Measurements from ENCODE around the gene KIF5C. TPM values are rescaled to one million over a fixed set of nuclear protein-coding genes. Genes with fewer than 3 reads are reported as not detected.
A peak's percentile ranks its signal among the peaks of the same experiment; 100 is the strongest.

Gene KIF5C
- total RNA-seq, 1 experiment from 2014 or later, result 0.21 TPM

DNA sequence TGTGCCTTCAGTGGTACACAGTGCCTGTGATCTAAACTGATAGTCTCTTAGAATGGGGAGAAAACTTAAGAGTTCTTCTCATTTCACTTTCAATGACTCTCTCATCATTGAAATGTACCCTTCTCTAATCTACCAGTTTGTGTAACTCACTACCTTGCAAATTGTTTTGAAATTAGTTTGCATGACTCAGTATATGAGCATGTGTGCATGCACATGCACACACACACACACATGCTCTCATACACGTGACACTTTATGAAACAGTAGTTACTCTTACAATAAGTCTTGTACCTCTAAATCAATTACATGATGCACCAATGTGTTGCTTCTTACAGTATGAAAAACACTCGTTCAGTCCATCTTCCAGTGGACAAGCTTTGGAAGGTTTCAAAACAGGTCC, 174.1 kb downstream of the KIF5C start:
- CTCF ChIA-PET, result interaction anchor here (0.6 to 2.3 kb wide), 5 partner anchors 8 to 536 kb away, joined by 3 to 10 read pairs (median 5); partner anchors contain the start of gene LYPD6B
- Mint-ChIP-seq H3K4me3 (ENCODE audit: unreplicated experiment) (no peak overlapping the region), H3K27ac (ENCODE audit: low read depth, unreplicated experiment) (no peak overlapping the region), H3K27me3 (ENCODE audit: insufficient read depth, unreplicated experiment) (no peaks in the 10 kb centered on the region), H3K36me3 (ENCODE audit: insufficient read depth, unreplicated experiment) (no peaks in the 10 kb centered on the region), H3K4me1 (ENCODE audit: insufficient read depth, unreplicated experiment) (peaks cover 14% of the 10 kb centered on the region), H3K9me3 (ENCODE audit: unreplicated experiment) (no peaks in the 10 kb centered on the region)
- POLR2A ChIA-PET, result interaction anchor here (0.7 to 1.5 kb wide), 3 partner anchors 24 to 403 kb away, joined by 3 to 6 read pairs (median 5); no protein-coding TSS in a partner anchor
- peak; percentile 37 for DNase-seq (ENCODE audit: unreplicated experiment)
- intact Hi-C loops (cut with micrococcal nuclease), result no loop called here
- BruUV-seq (replicated peaks), result no TSS peak
- TF ChIP-seq CTCF (IDR thresholded peaks at IDR 0.05; ENCODE audit: unreplicated experiment), result no peak

GRCh38 chr2:149050188-149050587, 175.2 kb downstream of the KIF5C start:
- Mint-ChIP-seq H3K4me1 (ENCODE audit: insufficient read depth, unreplicated experiment) (peaks cover 14% of the 10 kb centered on the region), H3K27ac (ENCODE audit: low read depth, unreplicated experiment) (no peak overlapping the region), H3K9me3 (ENCODE audit: unreplicated experiment) (no peaks in the 10 kb centered on the region), H3K36me3 (ENCODE audit: insufficient read depth, unreplicated experiment) (no peaks in the 10 kb centered on the region), H3K4me3 (ENCODE audit: unreplicated experiment) (no peak overlapping the region), H3K27me3 (ENCODE audit: insufficient read depth, unreplicated experiment) (no peaks in the 10 kb centered on the region)
- ChIA-PET CTCF (interaction anchor here (2.3 kb wide), 1 partner anchor 32 kb away, joined by 10 read pairs; no protein-coding TSS in a partner anchor), POLR2A (interaction anchor here (0.6 to 1.5 kb wide), 2 partner anchors 25 to 46 kb away, joined by 3 to 6 read pairs; no protein-coding TSS in a partner anchor)
- no peak for TF ChIP-seq CTCF (IDR thresholded peaks at IDR 0.05; ENCODE audit: unreplicated experiment)
- BruUV-seq (replicated peaks), result no TSS peak
- DNase-seq (ENCODE audit: unreplicated experiment), result no peak
- intact Hi-C loops (cut with micrococcal nuclease), result no loop called here

GRCh38 chr2:149055751-149056150, 180.7 kb downstream of the KIF5C start:
- no peak for DNase-seq (ENCODE audit: unreplicated experiment)
- Mint-ChIP-seq H3K9me3 (ENCODE audit: unreplicated experiment) (no peaks in the 10 kb centered on the region), H3K27me3 (ENCODE audit: insufficient read depth, unreplicated experiment) (no peaks in the 10 kb centered on the region), H3K27ac (ENCODE audit: low read depth, unreplicated experiment) (no peak overlapping the region), H3K4me1 (ENCODE audit: insufficient read depth, unreplicated experiment) (no peaks in the 10 kb centered on the region), H3K36me3 (ENCODE audit: insufficient read depth, unreplicated experiment) (no peaks in the 10 kb centered on the region), H3K4me3 (ENCODE audit: unreplicated experiment) (no peak overlapping the region)
- TF ChIP-seq CTCF (IDR thresholded peaks at IDR 0.05; ENCODE audit: unreplicated experiment), result no peak
- no TSS peak for BruUV-seq (replicated peaks)
- POLR2A ChIA-PET, result no interaction called here
- CTCF ChIA-PET, result interaction anchor here (1.6 kb wide), 1 partner anchor 38 kb away, joined by 5 read pairs; no protein-coding TSS in a partner anchor
- intact Hi-C loops (cut with micrococcal nuclease), result no loop called here

DNA sequence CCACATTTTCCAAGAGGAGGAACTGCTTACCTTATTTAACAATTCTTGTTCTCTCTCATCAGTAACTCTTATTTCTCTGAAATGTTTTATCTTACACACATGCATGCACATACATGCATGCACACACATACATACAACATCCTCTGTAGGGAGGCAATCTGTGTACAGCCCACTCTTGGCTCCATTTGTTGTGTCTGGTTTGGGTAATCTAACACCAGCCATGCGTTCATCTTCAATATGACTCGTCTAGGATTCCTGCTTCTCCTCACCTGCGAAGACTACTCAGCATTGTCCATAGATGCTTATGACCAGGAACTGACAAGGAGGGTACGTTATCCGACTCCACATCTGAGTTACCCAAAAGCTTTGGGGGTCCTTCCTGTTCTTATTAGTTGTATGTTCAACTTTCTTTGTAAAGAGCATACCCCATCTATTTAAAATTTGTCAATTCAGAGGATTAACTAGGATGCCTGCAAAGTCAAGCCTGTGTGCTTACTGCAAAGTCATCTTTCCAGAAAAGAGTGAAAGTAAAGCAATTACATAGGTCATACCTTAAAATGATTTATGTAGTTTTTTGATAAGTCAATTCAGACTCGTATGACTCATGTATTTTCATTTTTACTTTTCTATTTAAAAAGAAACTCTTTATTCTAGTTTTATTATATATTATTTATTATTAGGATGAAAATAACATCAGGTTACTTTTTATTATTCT, 181.7 kb downstream of the KIF5C start:
- H3K4me3 Mint-ChIP-seq (ENCODE audit: unreplicated experiment), result no peak overlapping the region
- POLR2A ChIA-PET, result interaction anchor here (0.6 kb wide), 1 partner anchor 692 kb away, joined by 5 read pairs; no protein-coding TSS in a partner anchor
- H3K36me3 Mint-ChIP-seq (ENCODE audit: insufficient read depth, unreplicated experiment), result no peaks in the 10 kb centered on the region
- no peaks in the 10 kb centered on the region for H3K27me3 Mint-ChIP-seq (ENCODE audit: insufficient read depth, unreplicated experiment)
- no peaks in the 10 kb centered on the region for H3K9me3 Mint-ChIP-seq (ENCODE audit: unreplicated experiment)
- BruUV-seq (replicated peaks), result no TSS peak
- no peak for DNase-seq (ENCODE audit: unreplicated experiment)
- CTCF ChIA-PET, result no interaction called here
- H3K4me1 Mint-ChIP-seq (ENCODE audit: insufficient read depth, unreplicated experiment), result no peaks in the 10 kb centered on the region
- H3K27ac Mint-ChIP-seq (ENCODE audit: low read depth, unreplicated experiment), result no peak overlapping the region
- no peak for TF ChIP-seq CTCF (IDR thresholded peaks at IDR 0.05; ENCODE audit: unreplicated experiment)
- intact Hi-C loops (cut with micrococcal nuclease), result no loop called here

Data from MCF 10A (cell line).